ENCODE measurements around the gene ZNF606.

The ZNF606 gene

GRCh38 chr19:58024661-58025060, 22.0 kb upstream of the ZNF606 start:
- TF ChIP-seq, protein P1, sequence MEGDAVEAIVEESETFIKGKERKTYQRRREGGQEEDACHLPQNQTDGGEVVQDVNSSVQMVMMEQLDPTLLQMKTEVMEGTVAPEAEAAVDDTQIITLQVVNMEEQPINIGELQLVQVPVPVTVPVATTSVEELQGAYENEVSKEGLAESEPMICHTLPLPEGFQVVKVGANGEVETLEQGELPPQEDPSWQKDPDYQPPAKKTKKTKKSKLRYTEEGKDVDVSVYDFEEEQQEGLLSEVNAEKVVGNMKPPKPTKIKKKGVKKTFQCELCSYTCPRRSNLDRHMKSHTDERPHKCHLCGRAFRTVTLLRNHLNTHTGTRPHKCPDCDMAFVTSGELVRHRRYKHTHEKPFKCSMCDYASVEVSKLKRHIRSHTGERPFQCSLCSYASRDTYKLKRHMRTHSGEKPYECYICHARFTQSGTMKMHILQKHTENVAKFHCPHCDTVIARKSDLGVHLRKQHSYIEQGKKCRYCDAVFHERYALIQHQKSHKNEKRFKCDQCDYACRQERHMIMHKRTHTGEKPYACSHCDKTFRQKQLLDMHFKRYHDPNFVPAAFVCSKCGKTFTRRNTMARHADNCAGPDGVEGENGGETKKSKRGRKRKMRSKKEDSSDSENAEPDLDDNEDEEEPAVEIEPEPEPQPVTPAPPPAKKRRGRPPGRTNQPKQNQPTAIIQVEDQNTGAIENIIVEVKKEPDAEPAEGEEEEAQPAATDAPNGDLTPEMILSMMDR (IDR thresholded peaks at IDR 0.05): no peak

- TF ChIP-seq, protein P1 (IDR thresholded peaks at IDR 0.05): no peak
Measured at GRCh38 chr19:58022283-58022660, 19.7 kb upstream of the ZNF606 start.

GRCh38 chr19:58021541-58022282, 19.1 kb upstream of the ZNF606 start:
- TF ChIP-seq, protein P1 (IDR thresholded peaks at IDR 0.05): peak; percentile 20; the same call in 1 of the 2 replicates

- TF ChIP-seq, protein P1 (IDR thresholded peaks at IDR 0.05): no peak
Measured at GRCh38 chr19:58020129-58020528, 17.5 kb upstream of the ZNF606 start.

- TF ChIP-seq, protein P1 (IDR thresholded peaks at IDR 0.05): no peak
Measured at GRCh38 chr19:58014141-58014540, 11.5 kb upstream of the ZNF606 start.

DNA sequence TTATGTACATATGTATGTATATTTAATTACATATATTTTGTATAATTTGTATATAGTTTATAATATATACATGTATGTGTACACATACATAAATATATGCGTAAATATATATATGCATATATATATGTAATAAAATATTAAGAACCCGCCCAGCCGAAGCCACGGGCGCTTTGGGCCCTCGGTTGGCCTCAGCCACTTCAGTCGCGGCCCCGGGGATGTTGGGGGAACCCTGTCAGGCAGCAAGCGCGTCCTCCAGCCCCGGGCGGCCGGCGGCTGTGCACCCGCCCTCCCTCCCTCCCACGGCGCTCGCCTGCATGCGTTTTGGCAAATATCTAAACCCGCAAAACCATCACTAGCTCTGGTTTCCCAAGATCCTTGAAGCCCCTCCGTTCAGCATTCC, 7.9 kb upstream of the ZNF606 start:
- TF ChIP-seq, protein P1 (IDR thresholded peaks at IDR 0.05): no peak

- TF ChIP-seq, protein P1 (IDR thresholded peaks at IDR 0.05): no peak
Measured at GRCh38 chr19:58009666-58010301, 7.2 kb upstream of the ZNF606 start.
